Measurements from ENCODE around the gene ABCF2. TPM values are rescaled to one million over a fixed set of nuclear protein-coding genes. Genes with fewer than 3 reads are reported as not detected.
A peak's percentile ranks its signal among the peaks of the same experiment; 100 is the strongest.

Gene ABCF2
- total RNA-seq (2021) (65.5 and 69.0 TPM in 2 replicates), Bru-seq, nascent RNA (percentile 73 among the genes with signal in this experiment), BruChase-seq, experiment 1, labeled RNA remaining after a 2-hour chase (percentile 88 among the genes with signal in this experiment), BruChase-seq, experiment 2, labeled RNA remaining after a 6-hour chase (percentile 97 among the genes with signal in this experiment)
- long read RNA-seq, transcript ABCF2-201 (15 exons, 3,546 nt): major isoform, 132 of 168 reads
- long read RNA-seq, partial matches to known transcripts: 33 of 168 reads
- long read RNA-seq, other reads (novel, unspliced or antisense): 3 of 168 reads

DNA sequence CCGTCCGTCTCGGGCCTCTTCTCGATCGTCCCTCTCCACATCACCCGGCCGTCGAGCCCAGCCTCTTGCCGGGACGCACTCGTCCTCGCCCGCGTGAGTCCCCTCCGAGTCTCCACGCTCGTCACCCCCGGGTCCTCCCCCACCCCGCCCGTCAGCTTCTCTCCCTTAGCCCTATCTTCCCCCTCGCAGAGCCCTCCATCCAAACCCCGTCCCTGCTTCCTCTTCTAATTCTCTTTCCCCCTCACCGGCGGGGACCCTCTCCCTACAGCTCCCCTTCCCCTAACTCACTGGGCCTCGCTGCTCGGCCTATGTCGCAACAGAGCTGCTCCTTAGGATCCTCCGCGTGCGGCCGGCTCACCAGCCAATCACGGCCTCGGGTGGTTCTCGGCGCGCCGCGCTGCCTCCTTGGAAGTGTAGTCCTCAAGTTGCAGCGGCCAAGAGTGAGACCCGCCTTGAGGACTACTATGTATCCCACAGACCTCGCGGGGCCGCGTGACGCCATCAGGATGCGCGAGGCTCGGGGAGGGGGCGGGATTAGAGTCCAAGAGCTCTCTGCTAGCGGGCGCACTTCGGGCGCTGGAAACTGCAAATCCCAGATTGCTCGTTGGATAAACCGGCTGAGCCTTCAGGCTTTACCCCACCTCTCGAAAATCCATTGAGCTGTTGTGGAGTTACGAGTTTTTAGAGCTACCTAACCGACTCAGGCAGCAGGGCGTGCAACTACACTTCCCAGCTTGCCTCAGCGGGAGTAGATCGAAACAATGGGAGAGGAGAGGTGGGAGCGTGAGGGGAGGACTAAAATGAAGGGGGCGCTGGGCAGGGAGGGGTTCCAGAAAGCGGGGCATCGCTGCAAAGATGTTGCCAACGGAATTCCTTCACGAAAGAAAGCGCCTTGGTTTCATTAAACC lies at the start of gene ABCF2:
TSS of gene ABCF2 (minus strand) at position 331 of the 908 bp plus-strand sequence. CDS start 747 bp downstream, outside the sequence.
- POLR2A ChIA-PET (ENCODE audit: low non-redundant PET): no interaction called here
- intact Hi-C loops (cut with micrococcal nuclease; ENCODE audit: unreplicated experiment): loop anchor here (1.0 to 5.0 kb wide), 2 partner anchors 76 to 105 kb away; no protein-coding TSS in a partner anchor
- DNase-seq (ENCODE audit: low spot score): peak; percentile 100
- Histone ChIP-seq H3K9me3 (ENCODE audit: low read depth, low read length, poor library complexity, severe bottlenecking) (no peaks in the 10 kb centered on the region), H3K27ac (ENCODE audit: low read depth, low read length, poor library complexity, severe bottlenecking) (peak within 1 kb of the TSS; percentile 74), H3K36me3 (ENCODE audit: insufficient read depth, low read length, poor library complexity, severe bottlenecking) (peaks cover 28% of the 10 kb centered on the region), H3K27me3 (replicated peaks; ENCODE audit: insufficient read depth, low read depth, low read length, poor library complexity) (no peaks in the 10 kb centered on the region), H3K4me3 (ENCODE audit: low read depth, low read length, poor library complexity, severe bottlenecking) (peak within 1 kb of the TSS; percentile 81), H3K4me1 (ENCODE audit: insufficient read depth, low read length, poor library complexity, severe bottlenecking) (peaks cover 12% of the 10 kb centered on the region)
- TF ChIP-seq EZH2 (IDR thresholded peaks at IDR 0.05; ENCODE audit: borderline replicate concordance, low read depth, low read length, poor library complexity, severe bottlenecking): no peak
- no peak for TF ChIP-seq CTCF (conservative IDR thresholded peaks at IDR 0.05; ENCODE audit: low read depth, low read length)
- BruUV-seq (replicated peaks): no TSS peak
- CTCF ChIA-PET: interaction anchor here (0.5 to 1.4 kb wide), 4 partner anchors 17 to 176 kb away, joined by 3 to 6 read pairs (median 4); no protein-coding TSS in a partner anchor

DNA sequence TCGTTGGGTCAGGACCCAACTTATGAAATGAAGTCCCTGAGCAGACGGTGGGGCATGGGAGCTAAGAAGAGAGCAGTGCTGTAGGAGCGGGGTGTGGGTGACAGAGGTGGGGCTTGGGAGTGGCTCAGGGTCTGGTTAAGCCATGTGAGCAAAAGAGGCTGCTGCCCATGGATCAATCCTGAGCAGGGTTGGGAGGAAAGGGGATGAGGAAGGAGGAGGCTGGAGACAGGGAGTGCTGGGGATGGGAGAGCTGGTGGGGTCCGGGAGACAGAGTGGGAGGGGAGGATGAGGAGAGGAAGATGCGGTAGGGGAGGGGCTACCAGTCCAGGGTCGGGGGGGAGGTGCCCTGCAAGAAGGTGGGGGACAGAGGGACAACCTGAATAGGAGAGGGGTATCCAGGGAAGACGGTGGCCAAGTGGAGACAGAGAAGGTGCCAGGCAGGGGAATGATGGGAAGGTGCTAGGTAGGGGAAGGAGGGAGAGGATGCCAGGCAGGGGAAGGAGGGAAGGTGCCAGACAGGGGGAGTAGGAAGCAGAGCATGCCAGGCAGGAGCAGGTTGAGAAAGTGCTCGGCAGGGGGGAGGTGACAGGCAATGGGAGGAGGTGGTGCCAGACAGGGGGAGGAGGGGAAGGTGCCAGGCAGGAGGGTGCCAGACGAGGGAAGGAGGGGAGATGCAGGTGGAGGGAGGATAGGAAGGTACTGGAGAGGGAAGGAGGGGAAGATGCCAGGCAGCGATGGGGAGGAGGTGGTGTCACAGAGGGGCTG lies 49.0 kb upstream of the ABCF2 start:
- Histone ChIP-seq H3K4me1 (ENCODE audit: insufficient read depth, low read length, poor library complexity, severe bottlenecking) (peaks cover 15% of the 10 kb centered on the region), H3K36me3 (ENCODE audit: insufficient read depth, low read length, poor library complexity, severe bottlenecking) (no peaks in the 10 kb centered on the region), H3K4me3 (ENCODE audit: low read depth, low read length, poor library complexity, severe bottlenecking) (peak overlapping the region; percentile 40), H3K27ac (ENCODE audit: low read depth, low read length, poor library complexity, severe bottlenecking) (no peak overlapping the region), H3K27me3 (replicated peaks; ENCODE audit: insufficient read depth, low read depth, low read length, poor library complexity) (no peaks in the 10 kb centered on the region), H3K9me3 (ENCODE audit: low read depth, low read length, poor library complexity, severe bottlenecking) (no peaks in the 10 kb centered on the region)
- no peak for TF ChIP-seq CTCF (conservative IDR thresholded peaks at IDR 0.05; ENCODE audit: low read depth, low read length)
- no peak for TF ChIP-seq EZH2 (IDR thresholded peaks at IDR 0.05; ENCODE audit: borderline replicate concordance, low read depth, low read length, poor library complexity, severe bottlenecking)
- no TSS peak for BruUV-seq (replicated peaks)
- ChIA-PET CTCF (interaction anchor here (1.1 kb wide), 1 partner anchor 32 kb away, joined by 3 read pairs; no protein-coding TSS in a partner anchor), POLR2A (ENCODE audit: low non-redundant PET) (no interaction called here)
- intact Hi-C loops (cut with micrococcal nuclease; ENCODE audit: unreplicated experiment): no loop called here
- no peak for DNase-seq (ENCODE audit: low spot score)

Measured in A673 (cell line).